ENCODE data around the gene SESN1. TPM values are rescaled to one million over a fixed set of nuclear protein-coding genes. Genes with fewer than 3 reads are reported as not detected.

The SESN1 gene
- total RNA-seq, 2 experiments from 2014 or later, result 22.1 to 23.3 TPM

- no peak for DNase-seq
- ChIA-PET POLR2A (no interaction called here), CTCF (interaction anchor here (0.9 to 1.5 kb wide), 4 partner anchors 13 to 184 kb away, joined by 3 to 5 read pairs (median 3); no protein-coding TSS in a partner anchor)
- TF ChIP-seq, protein P1, sequence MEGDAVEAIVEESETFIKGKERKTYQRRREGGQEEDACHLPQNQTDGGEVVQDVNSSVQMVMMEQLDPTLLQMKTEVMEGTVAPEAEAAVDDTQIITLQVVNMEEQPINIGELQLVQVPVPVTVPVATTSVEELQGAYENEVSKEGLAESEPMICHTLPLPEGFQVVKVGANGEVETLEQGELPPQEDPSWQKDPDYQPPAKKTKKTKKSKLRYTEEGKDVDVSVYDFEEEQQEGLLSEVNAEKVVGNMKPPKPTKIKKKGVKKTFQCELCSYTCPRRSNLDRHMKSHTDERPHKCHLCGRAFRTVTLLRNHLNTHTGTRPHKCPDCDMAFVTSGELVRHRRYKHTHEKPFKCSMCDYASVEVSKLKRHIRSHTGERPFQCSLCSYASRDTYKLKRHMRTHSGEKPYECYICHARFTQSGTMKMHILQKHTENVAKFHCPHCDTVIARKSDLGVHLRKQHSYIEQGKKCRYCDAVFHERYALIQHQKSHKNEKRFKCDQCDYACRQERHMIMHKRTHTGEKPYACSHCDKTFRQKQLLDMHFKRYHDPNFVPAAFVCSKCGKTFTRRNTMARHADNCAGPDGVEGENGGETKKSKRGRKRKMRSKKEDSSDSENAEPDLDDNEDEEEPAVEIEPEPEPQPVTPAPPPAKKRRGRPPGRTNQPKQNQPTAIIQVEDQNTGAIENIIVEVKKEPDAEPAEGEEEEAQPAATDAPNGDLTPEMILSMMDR (IDR thresholded peaks at IDR 0.05), result no peak
- intact Hi-C loops (cut with micrococcal nuclease), result no loop called here
- Mint-ChIP-seq H3K4me1 (ENCODE audit: low read depth) (peaks cover 34% of the 10 kb centered on the region), H3K27ac (no peak overlapping the region), H3K27me3 (no peaks in the 10 kb centered on the region), H3K36me3 (ENCODE audit: low read depth) (no peaks in the 10 kb centered on the region), H3K9me3 (no peaks in the 10 kb centered on the region), H3K4me3 (no peak overlapping the region)
- no peak for ATAC-seq
Measured at GRCh38 chr6:109058620-109059019, 36.0 kb downstream of the SESN1 start.

GRCh38 chr6:109056661-109057060, 38.0 kb downstream of the SESN1 start:
- Mint-ChIP-seq H3K9me3 (no peaks in the 10 kb centered on the region), H3K36me3 (ENCODE audit: low read depth) (no peaks in the 10 kb centered on the region), H3K27ac (no peak overlapping the region), H3K4me3 (no peak overlapping the region), H3K4me1 (ENCODE audit: low read depth) (peaks cover 34% of the 10 kb centered on the region), H3K27me3 (no peaks in the 10 kb centered on the region)
- no peak for ATAC-seq
- POLR2A ChIA-PET, result interaction anchor here (1.2 kb wide), 1 partner anchor 38 kb away, joined by 4 read pairs; the partner anchor contains the start of gene SESN1
- TF ChIP-seq, protein P1 (IDR thresholded peaks at IDR 0.05), result no peak
- intact Hi-C loops (cut with micrococcal nuclease), result no loop called here
- CTCF ChIA-PET, result interaction anchor here (0.8 to 1.6 kb wide), 2 partner anchors 16 to 515 kb away, joined by 3 to 6 read pairs; no protein-coding TSS in a partner anchor
- no peak for DNase-seq

GRCh38 chr6:109055771-109056235, 38.8 kb downstream of the SESN1 start:
- intact Hi-C loops (cut with micrococcal nuclease), result no loop called here
- Mint-ChIP-seq H3K27ac (no peak overlapping the region), H3K9me3 (no peaks in the 10 kb centered on the region), H3K27me3 (no peaks in the 10 kb centered on the region), H3K4me3 (no peak overlapping the region), H3K36me3 (ENCODE audit: low read depth) (no peaks in the 10 kb centered on the region), H3K4me1 (ENCODE audit: low read depth) (peaks cover 36% of the 10 kb centered on the region)
- ChIA-PET CTCF (interaction anchor here (0.8 to 1.6 kb wide), 2 partner anchors 17 to 514 kb away, joined by 3 to 6 read pairs; no protein-coding TSS in a partner anchor), POLR2A (interaction anchor here (0.6 to 1.2 kb wide), 2 partner anchors 39 to 451 kb away, joined by 3 to 4 read pairs; partner anchors contain the start of gene SESN1)
- ATAC-seq (no peak), DNase-seq (no peak)
- TF ChIP-seq, protein P1 (IDR thresholded peaks at IDR 0.05), result no peak

- Mint-ChIP-seq H3K27me3 (no peaks in the 10 kb centered on the region), H3K4me1 (ENCODE audit: low read depth) (peaks cover 23% of the 10 kb centered on the region), H3K36me3 (ENCODE audit: low read depth) (no peaks in the 10 kb centered on the region), H3K4me3 (no peak overlapping the region), H3K9me3 (no peaks in the 10 kb centered on the region), H3K27ac (no peak overlapping the region)
- intact Hi-C loops (cut with micrococcal nuclease), result no loop called here
- ChIA-PET POLR2A (no interaction called here), CTCF (no interaction called here)
- ATAC-seq (no peak), DNase-seq (no peak)
- TF ChIP-seq, protein P1 (IDR thresholded peaks at IDR 0.05), result no peak
Measured at GRCh38 chr6:109053336-109053735, 41.3 kb downstream of the SESN1 start.

GRCh38 chr6:109052852-109053251, 41.8 kb downstream of the SESN1 start:
- Mint-ChIP-seq H3K36me3 (ENCODE audit: low read depth) (no peaks in the 10 kb centered on the region), H3K4me1 (ENCODE audit: low read depth) (peaks cover 26% of the 10 kb centered on the region), H3K4me3 (no peak overlapping the region), H3K27me3 (no peaks in the 10 kb centered on the region), H3K9me3 (no peaks in the 10 kb centered on the region), H3K27ac (no peak overlapping the region)
- POLR2A ChIA-PET, result interaction anchor here (1.1 kb wide), 1 partner anchor 158 kb away, joined by 3 read pairs; no protein-coding TSS in a partner anchor
- DNase-seq (no peak), ATAC-seq (no peak)
- intact Hi-C loops (cut with micrococcal nuclease), result no loop called here
- TF ChIP-seq, protein P1 (IDR thresholded peaks at IDR 0.05), result no peak
- CTCF ChIA-PET, result no interaction called here
